ENCODE measurements around the gene LILRB3.
"Not testable (repeated sequence)": the region's sequence is repeated elsewhere in the genome, so short reads cannot be mapped to it uniquely, and the experiment has no call there.

Gene LILRB3

GRCh38 chr19:54191011-54191810 is 31.6 kb downstream of the LILRB3 start, which contains the start of gene TSEN34:
Gene TSEN34, plus strand, starts transcription at chr19:54191308. Its CDS starts 57 bp downstream, at chr19:54191365.
- FAIRE-seq (no peak), DNase-seq (ENCODE audit: low spot score) (peak; percentile 84)

GRCh38 chr19:54190503-54191010 is 32.2 kb downstream of the LILRB3 start:
- FAIRE-seq, result no peak
- DNase-seq (ENCODE audit: low spot score), result peak; percentile 88

GRCh38 chr19:54189735-54190502 is 32.9 kb downstream of the LILRB3 start:
- FAIRE-seq, result peak; percentile 98

GRCh38 chr19:54189145-54189734 is 33.6 kb downstream of the LILRB3 start, which contains the start of gene MBOAT7:
Gene MBOAT7, minus strand, starts transcription at chr19:54189580. Its CDS starts 1,072 bp downstream, at chr19:54188508.
- FAIRE-seq (no peak), DNase-seq (ENCODE audit: low spot score) (peak; percentile 76)

More at GRCh38 chr19:54189735-54190502, 32.9 kb downstream of the LILRB3 start:
- DNase-seq (ENCODE audit: low spot score), result peak; percentile 92

- no peak for DNase-seq (ENCODE audit: low spot score)
- no peak for FAIRE-seq
These were observed 34.5 kb downstream of the LILRB3 start for GRCh38 chr19:54188215-54188871.

GRCh38 chr19:54186934-54187381 is 35.8 kb downstream of the LILRB3 start:
- FAIRE-seq, result no peak
- DNase-seq (ENCODE audit: low spot score), result no peak

GRCh38 chr19:54186351-54186750 is 36.5 kb downstream of the LILRB3 start:
- FAIRE-seq (no peak), DNase-seq (ENCODE audit: low spot score) (no peak)

- FAIRE-seq (no peak), DNase-seq (ENCODE audit: low spot score) (no peak)
These were observed 39.4 kb downstream of the LILRB3 start for GRCh38 chr19:54183431-54183830.

GRCh38 chr19:54181894-54182293 is 40.9 kb downstream of the LILRB3 start:
- DNase-seq (ENCODE audit: low spot score); FAIRE-seq: not testable (repeated sequence)

- DNase-seq (ENCODE audit: low spot score) (no peak), FAIRE-seq (no peak)
These were observed 42.1 kb downstream of the LILRB3 start for GRCh38 chr19:54180691-54181091.

- DNase-seq (ENCODE audit: low spot score), result no peak
- no peak for FAIRE-seq
These were observed 42.8 kb downstream of the LILRB3 start for GRCh38 chr19:54179921-54180461.

GRCh38 chr19:54179262-54179852 is 43.5 kb downstream of the LILRB3 start:
- FAIRE-seq, result no peak
- DNase-seq (ENCODE audit: low spot score), result no peak

GRCh38 chr19:54178581-54179261 is 44.1 kb downstream of the LILRB3 start:
- no peak for FAIRE-seq
- no peak for DNase-seq (ENCODE audit: low spot score)

GRCh38 chr19:54173951-54174834 is 48.6 kb downstream of the LILRB3 start:
- no peak for DNase-seq (ENCODE audit: low spot score)
- FAIRE-seq, result no peak

GRCh38 chr19:54173359-54173699 is 49.5 kb downstream of the LILRB3 start:
- no peak for FAIRE-seq
- no peak for DNase-seq (ENCODE audit: low spot score)

GRCh38 chr19:54172471-54173358 is 50.1 kb downstream of the LILRB3 start, which contains the start of gene TMC4:
Gene TMC4, minus strand, starts transcription at chr19:54173160. Its CDS starts 43 bp downstream, at chr19:54173117.
- DNase-seq (ENCODE audit: low spot score), result no peak
- no peak for FAIRE-seq

- FAIRE-seq; DNase-seq (ENCODE audit: low spot score): not testable (repeated sequence)
These were observed 50.9 kb downstream of the LILRB3 start for GRCh38 chr19:54171736-54172431.
